Measurements from ENCODE around the gene PHF13. TPM values are rescaled to one million over a fixed set of nuclear protein-coding genes. Genes with fewer than 3 reads are reported as not detected.

Gene PHF13
- total and polyA plus RNA-seq, 9 of the 15 experiments (the other 6 are each of a cell fraction or from before 2014, with no cell fraction given): 1.8 to 36.1 (median 11.7) TPM

DNA sequence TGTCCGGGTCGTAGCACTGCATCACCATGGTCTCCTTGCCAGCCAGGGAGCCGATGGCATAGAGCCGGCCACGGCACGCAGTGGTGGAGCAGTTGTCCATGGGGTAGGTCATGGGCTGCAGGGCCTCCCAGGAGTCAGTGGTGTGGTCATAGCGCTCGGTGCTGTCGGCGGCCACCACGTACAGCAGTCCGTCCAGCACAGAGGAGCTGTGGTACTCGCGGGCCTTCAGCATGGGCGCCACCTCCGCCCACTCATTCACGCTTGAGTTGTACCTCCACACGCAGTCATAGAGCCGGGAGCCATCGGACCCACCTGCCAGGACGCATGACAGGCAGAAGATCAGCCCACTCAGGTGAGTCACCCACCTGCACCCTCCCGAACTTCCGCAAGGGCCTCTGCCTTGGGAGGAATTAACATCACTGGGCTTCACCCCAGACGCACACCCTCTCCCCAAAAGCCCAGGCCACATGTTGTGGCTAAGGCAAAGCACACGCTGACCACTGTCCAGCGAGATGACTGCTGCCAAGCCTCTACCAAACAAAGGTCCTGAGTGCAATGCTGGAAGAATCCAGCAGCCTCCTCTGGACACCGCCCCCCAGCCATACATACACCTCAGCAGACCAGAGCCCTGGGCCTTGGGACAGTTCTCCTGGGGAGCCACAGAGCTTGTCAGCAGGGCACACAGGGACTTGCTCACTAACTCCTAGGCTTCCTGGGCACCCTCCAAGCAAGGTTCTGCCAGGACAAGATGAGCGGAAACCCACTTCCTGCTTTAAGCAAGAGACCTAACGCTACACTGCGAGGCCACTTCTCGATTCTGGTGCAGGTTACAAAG, 14.2 kb upstream of the PHF13 start (continued):
- TF ChIP-seq CHAMP1 (IDR thresholded peaks at IDR 0.05): no peak
- TF ChIP-seq ZNF407 (IDR thresholded peaks at IDR 0.05; ENCODE audit: low read depth): no peak
- TF ChIP-seq, protein P1, sequence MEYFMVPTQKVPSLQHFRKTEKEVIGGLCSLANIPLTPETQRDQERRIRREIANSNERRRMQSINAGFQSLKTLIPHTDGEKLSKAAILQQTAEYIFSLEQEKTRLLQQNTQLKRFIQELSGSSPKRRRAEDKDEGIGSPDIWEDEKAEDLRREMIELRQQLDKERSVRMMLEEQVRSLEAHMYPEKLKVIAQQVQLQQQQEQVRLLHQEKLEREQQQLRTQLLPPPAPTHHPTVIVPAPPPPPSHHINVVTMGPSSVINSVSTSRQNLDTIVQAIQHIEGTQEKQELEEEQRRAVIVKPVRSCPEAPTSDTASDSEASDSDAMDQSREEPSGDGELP (CRISPR knock-in tag; IDR thresholded peaks at IDR 0.05; ENCODE audit: borderline replicate concordance): 0 out of 2 replicates have a peak, but pooled peaks have one; percentile 14
- TF ChIP-seq SETDB1 (IDR thresholded peaks at IDR 0.05; ENCODE audit: low read length): no peak
- no peak for TF ChIP-seq ATF1 (CRISPR knock-in tag; IDR thresholded peaks at IDR 0.05)
- no peak for TF ChIP-seq ATF1 (tag; IDR thresholded peaks at IDR 0.05)
- no peak for TF ChIP-seq THRA (IDR thresholded peaks at IDR 0.05)
- TF ChIP-seq, protein P2, sequence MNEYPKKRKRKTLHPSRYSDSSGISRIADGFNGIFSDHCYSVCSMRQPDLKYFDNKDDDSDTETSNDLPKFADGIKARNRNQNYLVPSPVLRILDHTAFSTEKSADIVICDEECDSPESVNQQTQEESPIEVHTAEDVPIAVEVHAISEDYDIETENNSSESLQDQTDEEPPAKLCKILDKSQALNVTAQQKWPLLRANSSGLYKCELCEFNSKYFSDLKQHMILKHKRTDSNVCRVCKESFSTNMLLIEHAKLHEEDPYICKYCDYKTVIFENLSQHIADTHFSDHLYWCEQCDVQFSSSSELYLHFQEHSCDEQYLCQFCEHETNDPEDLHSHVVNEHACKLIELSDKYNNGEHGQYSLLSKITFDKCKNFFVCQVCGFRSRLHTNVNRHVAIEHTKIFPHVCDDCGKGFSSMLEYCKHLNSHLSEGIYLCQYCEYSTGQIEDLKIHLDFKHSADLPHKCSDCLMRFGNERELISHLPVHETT (CRISPR knock-in tag; conservative IDR thresholded peaks at IDR 0.05 in 1 of 2, IDR thresholded peaks at IDR 0.05 in 1 of 2): no peak
- no peak for TF ChIP-seq RBM15 (IDR thresholded peaks at IDR 0.05; ENCODE audit: insufficient read depth, low read length)
- no peak for TF ChIP-seq ZNF274 (IDR thresholded peaks at IDR 0.05; ENCODE audit: borderline replicate concordance, low read depth, low read length)
- TF ChIP-seq EGR1 (conservative IDR thresholded peaks at IDR 0.05): peak; percentile 77
- TF ChIP-seq ZNF431 (CRISPR knock-in tag; IDR thresholded peaks at IDR 0.05): no peak

All from K562 (cell line).